ENCODE data around the gene KLHL2.

Gene KLHL2

DNA sequence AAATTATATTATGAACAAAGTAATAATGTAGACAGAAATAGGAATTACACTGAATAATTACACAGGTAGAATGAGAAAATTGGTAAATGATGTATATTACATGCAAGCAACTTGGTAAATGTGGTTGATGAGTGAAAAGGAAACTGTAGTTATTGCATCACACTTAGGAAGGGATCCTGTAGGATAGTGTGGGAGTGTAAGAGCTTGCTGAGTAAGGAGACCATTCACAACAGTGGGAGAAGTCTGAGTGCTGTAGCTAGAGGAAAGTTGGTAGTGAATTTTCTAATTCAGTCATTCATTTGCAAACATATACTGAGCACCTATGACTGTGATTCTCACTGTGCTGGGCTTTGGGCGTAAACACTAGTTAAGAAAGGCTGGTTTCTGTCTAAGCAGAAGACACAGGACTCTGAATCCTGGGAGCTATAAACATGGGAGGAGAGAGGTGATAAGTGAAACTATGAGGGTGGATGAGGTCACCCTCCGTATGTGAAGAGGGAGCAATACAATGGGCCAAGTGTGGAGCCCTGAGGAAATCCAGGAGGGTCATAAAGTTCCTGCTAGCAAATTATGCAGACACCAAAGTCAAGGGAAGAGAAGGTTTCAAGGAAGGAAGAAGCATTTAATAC lies 157.2 kb downstream of the KLHL2 start:
- FAIRE-seq (no peak), DNase-seq (ENCODE audit: insufficient read length, low spot score) (no peak)
- TF ChIP-seq, protein P1, sequence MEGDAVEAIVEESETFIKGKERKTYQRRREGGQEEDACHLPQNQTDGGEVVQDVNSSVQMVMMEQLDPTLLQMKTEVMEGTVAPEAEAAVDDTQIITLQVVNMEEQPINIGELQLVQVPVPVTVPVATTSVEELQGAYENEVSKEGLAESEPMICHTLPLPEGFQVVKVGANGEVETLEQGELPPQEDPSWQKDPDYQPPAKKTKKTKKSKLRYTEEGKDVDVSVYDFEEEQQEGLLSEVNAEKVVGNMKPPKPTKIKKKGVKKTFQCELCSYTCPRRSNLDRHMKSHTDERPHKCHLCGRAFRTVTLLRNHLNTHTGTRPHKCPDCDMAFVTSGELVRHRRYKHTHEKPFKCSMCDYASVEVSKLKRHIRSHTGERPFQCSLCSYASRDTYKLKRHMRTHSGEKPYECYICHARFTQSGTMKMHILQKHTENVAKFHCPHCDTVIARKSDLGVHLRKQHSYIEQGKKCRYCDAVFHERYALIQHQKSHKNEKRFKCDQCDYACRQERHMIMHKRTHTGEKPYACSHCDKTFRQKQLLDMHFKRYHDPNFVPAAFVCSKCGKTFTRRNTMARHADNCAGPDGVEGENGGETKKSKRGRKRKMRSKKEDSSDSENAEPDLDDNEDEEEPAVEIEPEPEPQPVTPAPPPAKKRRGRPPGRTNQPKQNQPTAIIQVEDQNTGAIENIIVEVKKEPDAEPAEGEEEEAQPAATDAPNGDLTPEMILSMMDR (IDR thresholded peaks at IDR 0.05; ENCODE audit: insufficient read depth, missing control alignments), result no peak

DNA sequence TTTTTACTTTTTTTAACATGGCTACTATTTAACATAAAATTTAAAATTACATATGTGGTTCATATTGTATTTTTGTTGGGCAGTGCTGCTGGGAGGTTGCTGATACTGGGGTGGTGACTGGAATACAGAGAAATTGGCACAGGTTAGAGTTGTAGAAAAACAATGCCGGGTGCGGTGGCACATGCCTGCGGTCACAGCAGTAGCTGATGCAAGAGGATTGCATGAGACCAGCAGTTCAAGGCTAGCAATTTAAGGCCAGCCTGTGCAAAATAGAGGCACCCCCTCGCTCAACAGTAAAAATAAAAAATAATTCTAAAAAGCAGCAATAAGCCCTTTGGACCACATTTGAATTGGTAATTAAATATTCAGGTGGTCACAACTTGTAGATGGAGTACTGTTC lies 159.7 kb downstream of the KLHL2 start:
- TF ChIP-seq, protein P1 (IDR thresholded peaks at IDR 0.05; ENCODE audit: insufficient read depth, missing control alignments), result no peak

GRCh38 chr4:165368114-165368513 lies 160.8 kb downstream of the KLHL2 start:
- TF ChIP-seq, protein P1 (IDR thresholded peaks at IDR 0.05; ENCODE audit: insufficient read depth, missing control alignments), result no peak
- no peak for DNase-seq (ENCODE audit: insufficient read length, low spot score)
- no peak for FAIRE-seq

More for the DNA sequence above, 159.7 kb downstream of the KLHL2 start:
- DNase-seq (ENCODE audit: insufficient read length, low spot score) (no peak), FAIRE-seq (no peak)

DNA sequence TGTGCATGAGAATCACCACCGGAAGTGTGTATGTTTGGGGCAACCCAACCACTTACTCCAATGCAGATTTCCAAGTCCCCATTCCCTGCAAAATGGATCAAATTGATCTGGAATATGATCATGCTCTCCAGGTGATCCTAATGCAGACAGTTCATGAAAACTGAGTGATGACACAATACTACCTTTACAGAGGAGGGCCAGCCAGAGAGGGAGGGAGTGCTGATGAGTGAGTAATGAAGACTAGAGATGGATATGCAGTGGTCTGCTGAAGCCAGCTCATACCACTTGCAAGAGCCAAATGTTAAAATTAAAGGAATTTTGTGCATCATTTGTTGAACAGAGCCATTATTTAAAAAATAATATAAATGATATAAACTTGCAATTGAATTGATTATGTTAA lies 161.2 kb downstream of the KLHL2 start:
- DNase-seq (ENCODE audit: insufficient read length, low spot score) (no peak), FAIRE-seq (no peak)
- TF ChIP-seq, protein P1 (IDR thresholded peaks at IDR 0.05; ENCODE audit: insufficient read depth, missing control alignments), result no peak

- TF ChIP-seq, protein P1 (IDR thresholded peaks at IDR 0.05; ENCODE audit: insufficient read depth, missing control alignments), result no peak
- DNase-seq (ENCODE audit: insufficient read length, low spot score) (no peak), FAIRE-seq (no peak)
These were observed 162.2 kb downstream of the KLHL2 start for GRCh38 chr4:165369522-165369921.

- FAIRE-seq (no peak), DNase-seq (ENCODE audit: insufficient read length, low spot score) (no peak)
- TF ChIP-seq, protein P1 (IDR thresholded peaks at IDR 0.05; ENCODE audit: insufficient read depth, missing control alignments), result no peak
These were observed 163.2 kb downstream of the KLHL2 start for GRCh38 chr4:165370530-165370929.

Data from D721Med (cell line).